Measurements from ENCODE around the gene PRKAG3.
A peak's percentile ranks its signal among the peaks of the same experiment; 100 is the strongest.

Gene PRKAG3

GRCh38 chr2:218831378-218831990, at the start of gene PRKAG3:
PRKAG3 (minus strand) TSS chr2:218831803.
- DNase-seq (ENCODE audit: low read depth), result no peak

DNA sequence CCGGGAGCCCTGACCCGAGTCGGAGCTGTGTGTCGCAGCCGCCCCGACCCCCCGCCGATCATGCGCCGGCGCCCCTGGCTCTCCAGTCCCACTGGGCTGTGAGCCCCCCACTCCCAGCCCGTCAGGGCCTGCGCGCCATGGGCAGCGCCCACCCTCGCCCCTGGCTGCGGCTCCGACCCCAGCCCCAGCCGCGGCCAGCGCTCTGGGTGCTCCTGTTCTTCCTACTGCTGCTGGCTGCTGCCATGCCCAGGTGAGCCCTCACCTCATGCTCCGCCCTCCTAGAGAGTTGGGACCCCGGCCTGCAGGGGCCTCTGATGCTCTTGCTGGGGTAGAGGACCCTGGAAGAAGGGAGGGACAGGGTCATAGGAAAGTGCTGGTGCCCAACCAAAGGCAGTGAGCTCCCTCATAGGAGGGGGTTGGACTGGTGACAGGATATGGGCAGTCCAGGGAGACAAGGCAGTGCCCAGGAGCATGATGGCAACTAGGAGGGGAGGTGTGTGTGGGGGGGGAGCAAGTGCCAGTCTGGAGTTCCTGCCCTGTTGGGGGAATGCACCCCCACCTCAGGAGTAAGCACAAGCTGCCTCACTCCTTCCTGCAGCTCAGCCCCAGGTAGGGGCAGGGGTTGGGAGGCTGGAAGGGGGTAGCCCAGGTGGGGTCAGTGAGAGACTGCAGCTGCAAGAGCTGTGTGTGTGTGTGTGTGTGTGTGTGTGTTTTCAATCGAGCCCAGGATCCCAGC, 49.4 kb upstream of the PRKAG3 start:
- no peak for DNase-seq (ENCODE audit: low read depth)

DNA sequence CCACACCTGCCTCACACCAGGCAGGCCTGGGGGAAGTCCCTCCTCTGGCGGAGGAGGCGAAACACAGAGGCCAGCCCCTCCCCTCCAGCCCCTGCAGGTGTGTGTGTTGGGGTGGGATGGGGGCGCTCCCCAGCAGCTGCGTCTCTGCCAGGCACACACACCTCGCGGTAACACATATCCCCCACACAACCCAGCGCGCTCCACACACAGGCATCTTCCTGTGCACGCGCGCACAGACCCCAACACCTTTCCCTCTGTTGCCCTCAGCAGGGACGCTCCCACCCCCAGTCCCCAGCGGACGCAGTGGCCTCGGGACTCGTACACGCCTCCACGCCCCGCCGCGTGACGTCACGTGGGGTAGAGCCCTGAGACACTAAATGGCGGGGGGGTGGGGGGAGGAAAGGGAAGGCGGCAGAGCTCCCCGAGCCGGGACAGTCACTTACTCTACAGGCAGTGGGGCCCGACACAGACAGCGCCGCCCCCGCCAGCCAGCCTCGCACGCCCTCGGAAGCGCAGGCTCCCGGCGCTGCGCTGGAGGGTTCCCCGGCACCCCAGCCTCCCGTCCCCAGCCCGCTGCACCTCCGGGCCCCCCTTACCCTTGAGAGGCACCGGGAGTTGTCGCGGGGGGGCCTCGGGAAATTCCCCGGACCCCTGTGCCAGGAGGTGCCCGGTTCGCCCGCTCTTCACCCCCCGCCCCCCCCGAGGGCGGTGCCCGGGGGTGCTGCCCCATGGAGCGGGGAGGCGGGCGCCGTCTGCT, 48.7 kb upstream of the PRKAG3 start, which contains the start of gene WNT10A:
Gene WNT10A, plus strand, starts transcription at position 751 of the 757 bp plus-strand sequence. CDS start 144 bp downstream, outside the sequence.
- DNase-seq (ENCODE audit: low read depth), result no peak

DNA sequence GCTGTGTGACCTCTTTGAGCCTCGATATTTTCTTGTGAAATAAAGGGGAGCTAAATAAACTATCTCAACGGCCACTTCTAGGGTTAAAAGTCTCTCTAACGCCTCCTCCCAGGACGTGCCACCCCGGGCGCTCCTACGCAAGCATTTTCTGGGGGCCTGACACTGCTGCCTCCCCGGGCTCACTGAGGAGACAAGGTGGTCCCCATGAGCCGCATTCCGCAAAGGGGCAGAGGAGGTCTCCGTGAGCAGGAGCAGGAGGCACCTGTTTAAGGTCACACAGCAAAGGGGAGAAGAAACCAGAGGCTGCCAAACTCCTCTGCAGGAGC, 48.1 kb upstream of the PRKAG3 start:
- no peak for DNase-seq (ENCODE audit: low read depth)

- no peak for DNase-seq (ENCODE audit: low read depth)
Observed at GRCh38 chr2:218878926-218879761, 47.5 kb upstream of the PRKAG3 start.

DNA sequence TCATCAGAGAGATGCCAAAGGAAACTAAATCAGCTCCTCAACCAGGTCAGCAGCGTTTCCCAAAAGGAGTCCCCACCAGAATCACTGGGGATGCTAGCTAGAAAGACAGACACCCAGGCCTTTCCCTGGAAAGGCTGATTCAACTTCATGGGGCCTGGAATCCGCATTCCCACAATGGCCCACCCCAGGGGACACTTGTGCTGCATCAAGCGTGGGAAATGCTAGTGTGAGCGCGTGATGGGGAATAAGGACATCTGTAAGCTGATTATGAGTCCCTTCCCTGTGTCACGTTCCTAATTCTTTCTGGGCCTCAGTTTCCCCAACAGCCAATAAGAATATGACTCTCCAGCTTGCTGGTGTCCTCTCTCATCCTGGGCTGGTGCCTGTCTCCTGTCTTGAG, 46.9 kb upstream of the PRKAG3 start:
- no peak for DNase-seq (ENCODE audit: low read depth)

DNA sequence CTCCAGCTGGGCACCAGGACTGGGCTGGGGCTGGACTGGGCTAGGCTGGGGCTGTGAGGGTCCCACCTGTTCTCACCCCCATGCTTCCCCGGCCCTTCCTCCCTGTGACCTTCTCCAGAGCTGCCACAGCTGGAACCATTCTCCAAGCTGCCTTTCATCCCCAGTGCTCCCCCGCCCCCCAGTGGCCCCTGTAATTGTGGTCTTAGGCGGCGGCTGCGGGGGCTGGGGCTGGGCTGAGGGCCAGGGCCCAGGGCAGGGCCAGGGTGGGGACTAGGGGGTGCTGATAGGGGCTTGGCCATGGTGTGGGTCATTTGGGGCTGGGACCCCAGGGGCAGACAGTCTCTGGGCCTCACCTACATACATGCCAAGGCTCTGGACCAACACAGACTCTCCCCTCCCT, 46.3 kb upstream of the PRKAG3 start:
- no peak for DNase-seq (ENCODE audit: low read depth)

- no peak for DNase-seq (ENCODE audit: low read depth)
Observed at GRCh38 chr2:218877331-218877730, 45.7 kb upstream of the PRKAG3 start.

DNA sequence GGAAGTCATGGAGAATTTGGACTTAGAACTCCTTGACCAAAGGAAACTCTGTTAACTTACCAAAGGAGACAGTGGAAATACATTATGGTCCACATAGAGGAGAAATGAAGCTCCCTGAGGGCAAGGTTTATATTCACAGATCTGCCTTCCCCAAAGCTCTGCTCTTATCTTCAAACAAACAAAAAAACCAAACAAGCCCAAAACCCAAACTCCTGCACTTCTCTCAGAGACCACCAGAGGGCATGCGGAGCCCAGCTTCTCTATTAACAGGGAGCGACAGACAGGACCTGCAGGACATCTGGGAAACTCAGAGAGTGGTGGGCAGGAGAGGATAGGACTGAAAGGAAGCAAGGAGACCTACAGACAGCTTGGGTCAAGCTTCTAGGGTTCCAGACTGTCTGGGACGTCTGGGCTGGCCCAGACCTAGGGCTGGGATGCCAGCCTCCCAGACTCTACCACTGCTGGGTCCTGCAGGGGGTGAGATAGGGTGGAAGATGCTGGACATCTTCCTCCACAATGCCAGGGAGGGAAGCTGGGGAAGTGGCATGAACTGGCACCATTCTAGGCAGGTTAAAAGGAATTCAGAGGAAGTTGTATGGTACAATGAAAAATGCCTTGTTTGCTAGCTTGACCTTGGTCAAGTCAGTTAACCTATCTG, 45.1 kb upstream of the PRKAG3 start:
- DNase-seq (ENCODE audit: low read depth), result peak; percentile 40

- DNase-seq (ENCODE audit: low read depth), result no peak
Observed at GRCh38 chr2:218875692-218876246, 44.2 kb upstream of the PRKAG3 start.

- DNase-seq (ENCODE audit: low read depth), result no peak
Observed at GRCh38 chr2:218873359-218874194, 42.0 kb upstream of the PRKAG3 start.

DNA sequence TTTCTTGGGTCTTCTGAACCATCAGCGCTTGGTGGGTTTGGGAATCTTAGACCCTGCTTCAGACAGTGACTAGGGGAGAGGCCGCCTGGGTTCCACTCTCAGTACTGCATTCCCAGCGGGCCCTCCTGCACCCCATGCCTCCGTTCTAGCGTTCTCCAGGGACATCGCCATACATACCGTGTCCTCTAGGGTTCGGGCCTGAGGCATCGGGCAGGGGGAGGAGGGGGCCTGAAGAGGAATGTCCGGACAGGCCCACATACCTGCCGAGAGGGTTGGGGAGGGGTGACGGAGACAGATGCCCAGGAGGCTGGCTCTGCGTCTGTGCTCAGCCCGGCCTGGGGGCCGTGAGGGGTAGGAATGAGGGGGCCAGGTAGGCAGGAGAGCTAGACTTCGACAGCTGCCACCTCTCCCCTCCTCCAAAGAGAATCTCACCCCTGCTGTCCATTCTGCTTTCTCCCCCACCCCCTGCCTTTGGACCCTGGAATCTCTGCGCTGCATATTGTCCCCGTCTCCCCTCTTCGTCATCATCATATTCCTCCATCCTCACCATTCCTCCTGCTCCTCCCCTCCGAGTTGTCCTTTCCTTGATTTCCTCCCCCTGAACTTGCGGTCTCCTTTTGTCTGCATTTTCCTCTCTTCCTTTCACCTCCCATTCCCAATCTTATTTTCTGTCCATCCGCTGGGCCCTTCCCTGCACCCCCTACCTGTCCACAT, 41.2 kb upstream of the PRKAG3 start:
- no peak for DNase-seq (ENCODE audit: low read depth)

DNA sequence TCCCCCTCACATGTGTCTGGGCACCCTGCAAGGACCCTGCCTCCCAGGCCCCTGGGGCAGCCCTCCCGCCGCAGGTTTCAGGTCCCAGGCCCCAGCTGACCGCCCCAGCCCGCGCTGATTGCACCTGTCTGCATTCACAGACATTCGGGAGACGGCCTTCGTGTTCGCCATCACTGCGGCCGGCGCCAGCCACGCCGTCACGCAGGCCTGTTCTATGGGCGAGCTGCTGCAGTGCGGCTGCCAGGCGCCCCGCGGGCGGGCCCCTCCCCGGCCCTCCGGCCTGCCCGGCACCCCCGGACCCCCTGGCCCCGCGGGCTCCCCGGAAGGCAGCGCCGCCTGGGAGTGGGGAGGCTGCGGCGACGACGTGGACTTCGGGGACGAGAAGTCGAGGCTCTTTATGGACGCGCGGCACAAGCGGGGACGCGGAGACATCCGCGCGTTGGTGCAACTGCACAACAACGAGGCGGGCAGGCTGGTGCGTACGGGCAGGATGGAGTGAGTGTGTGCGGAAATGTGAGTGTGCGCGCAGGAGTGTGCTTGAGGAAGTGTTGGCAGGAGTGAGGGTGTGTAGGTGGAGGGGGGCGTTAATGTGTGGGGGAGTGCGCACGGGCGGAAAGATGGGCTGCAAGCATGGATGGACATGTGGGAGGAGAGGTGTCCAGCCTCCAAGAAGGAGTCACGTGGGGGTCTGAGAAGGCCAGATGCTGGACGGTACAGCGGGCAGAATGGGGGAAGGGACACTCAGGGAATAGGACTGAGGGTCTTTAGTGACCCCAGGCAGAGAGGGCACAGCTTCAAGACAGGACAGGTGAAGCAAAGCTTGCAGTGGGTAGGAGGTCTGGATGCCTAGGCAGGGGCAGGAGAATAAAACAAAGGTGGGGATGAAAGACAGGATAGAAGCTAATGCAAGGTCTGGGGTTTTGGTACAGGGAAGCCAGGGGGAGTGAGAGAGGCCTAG, 40.0 kb upstream of the PRKAG3 start:
- no peak for DNase-seq (ENCODE audit: low read depth)

- no peak for DNase-seq (ENCODE audit: low read depth)
Observed at GRCh38 chr2:218870984-218871344, 39.4 kb upstream of the PRKAG3 start.

- no peak for DNase-seq (ENCODE audit: low read depth)
Observed at GRCh38 chr2:218869064-218869463, 37.5 kb upstream of the PRKAG3 start.

DNA sequence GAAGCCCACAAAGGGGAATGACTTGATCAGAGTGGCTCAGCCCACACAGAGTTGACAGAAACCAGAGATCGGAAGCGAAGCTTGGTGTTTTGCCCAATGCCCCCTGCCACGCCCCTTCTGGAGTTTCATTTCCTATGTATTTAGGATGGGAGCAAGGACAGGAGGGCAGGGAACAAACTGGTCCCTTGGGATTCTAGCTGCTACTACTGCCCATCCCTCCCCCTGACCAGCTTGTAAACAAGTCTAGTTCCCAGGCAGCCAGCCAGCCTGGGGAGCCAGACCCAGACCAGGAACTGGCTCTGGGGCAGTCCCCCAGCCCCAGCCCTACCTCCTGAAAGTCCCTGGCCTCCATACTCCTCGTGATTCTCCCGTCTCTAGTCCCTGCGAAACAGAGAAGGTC, 36.3 kb upstream of the PRKAG3 start:
- DNase-seq (ENCODE audit: low read depth), result no peak

- DNase-seq (ENCODE audit: low read depth), result no peak
Observed at GRCh38 chr2:218865999-218866398, 34.4 kb upstream of the PRKAG3 start.

GRCh38 chr2:218865396-218865795, 33.8 kb upstream of the PRKAG3 start:
- no peak for DNase-seq (ENCODE audit: low read depth)

All from amniotic epithelial cell (primary cell).